ENCODE data around the gene REXO4.

DNA sequence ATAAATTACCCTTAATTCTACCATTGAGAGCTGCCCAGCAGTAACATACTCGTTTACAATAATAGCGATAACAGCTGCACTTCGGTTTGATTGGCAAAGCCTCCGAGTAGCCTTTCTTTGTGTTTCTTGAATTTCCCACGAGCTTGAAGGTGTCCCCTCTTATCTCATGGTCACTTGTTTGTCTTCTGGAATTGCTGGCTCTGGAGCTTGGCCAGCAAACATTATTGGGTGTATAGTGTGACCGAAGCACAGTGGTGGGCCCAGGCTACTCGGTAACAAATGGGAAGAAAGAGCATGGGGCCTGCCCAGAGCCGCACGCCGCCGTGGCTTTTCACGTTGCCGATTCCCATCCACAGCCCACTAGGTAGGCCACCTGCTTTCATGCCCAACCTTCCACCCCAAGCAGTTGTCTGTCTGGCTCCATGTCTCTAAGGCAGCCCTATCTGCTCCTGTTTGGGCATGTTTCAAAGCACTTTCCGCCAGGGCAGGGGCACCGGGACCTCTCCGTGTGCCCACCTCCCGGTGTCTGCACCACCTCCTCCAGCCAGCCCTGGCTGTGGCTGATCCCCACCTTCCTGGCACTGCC lies 33.0 kb downstream of the REXO4 start:
- no peak for TF ChIP-seq EZH2 (IDR thresholded peaks at IDR 0.05; ENCODE audit: borderline replicate concordance, control insufficient read depth, low read depth, low read length)
- no peak for TF ChIP-seq EP300 (IDR thresholded peaks at IDR 0.05; ENCODE audit: borderline replicate concordance in 1 of 2, control insufficient read depth in 1 of 2, low read depth in 2 of 2, low read length in 2 of 2)
- no peak for TF ChIP-seq GABPA (IDR thresholded peaks at IDR 0.05; ENCODE audit: low read depth)
- no peak for TF ChIP-seq CHD2 (IDR thresholded peaks at IDR 0.05; ENCODE audit: borderline replicate concordance, low read depth, low read length)
- TF ChIP-seq, protein P1, sequence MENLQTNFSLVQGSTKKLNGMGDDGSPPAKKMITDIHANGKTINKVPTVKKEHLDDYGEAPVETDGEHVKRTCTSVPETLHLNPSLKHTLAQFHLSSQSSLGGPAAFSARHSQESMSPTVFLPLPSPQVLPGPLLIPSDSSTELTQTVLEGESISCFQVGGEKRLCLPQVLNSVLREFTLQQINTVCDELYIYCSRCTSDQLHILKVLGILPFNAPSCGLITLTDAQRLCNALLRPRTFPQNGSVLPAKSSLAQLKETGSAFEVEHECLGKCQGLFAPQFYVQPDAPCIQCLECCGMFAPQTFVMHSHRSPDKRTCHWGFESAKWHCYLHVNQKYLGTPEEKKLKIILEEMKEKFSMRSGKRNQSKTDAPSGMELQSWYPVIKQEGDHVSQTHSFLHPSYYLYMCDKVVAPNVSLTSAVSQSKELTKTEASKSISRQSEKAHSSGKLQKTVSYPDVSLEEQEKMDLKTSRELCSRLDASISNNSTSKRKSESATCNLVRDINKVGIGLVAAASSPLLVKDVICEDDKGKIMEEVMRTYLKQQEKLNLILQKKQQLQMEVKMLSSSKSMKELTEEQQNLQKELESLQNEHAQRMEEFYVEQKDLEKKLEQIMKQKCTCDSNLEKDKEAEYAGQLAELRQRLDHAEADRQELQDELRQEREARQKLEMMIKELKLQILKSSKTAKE (IDR thresholded peaks at IDR 0.05; ENCODE audit: low read depth, poor library complexity, severe bottlenecking): no peak
- no peak for TF ChIP-seq CBX5 (IDR thresholded peaks at IDR 0.05; ENCODE audit: low read depth)
- no peak for TF ChIP-seq MTA2 (IDR thresholded peaks at IDR 0.05; ENCODE audit: low read depth)
- TF ChIP-seq, protein P2, sequence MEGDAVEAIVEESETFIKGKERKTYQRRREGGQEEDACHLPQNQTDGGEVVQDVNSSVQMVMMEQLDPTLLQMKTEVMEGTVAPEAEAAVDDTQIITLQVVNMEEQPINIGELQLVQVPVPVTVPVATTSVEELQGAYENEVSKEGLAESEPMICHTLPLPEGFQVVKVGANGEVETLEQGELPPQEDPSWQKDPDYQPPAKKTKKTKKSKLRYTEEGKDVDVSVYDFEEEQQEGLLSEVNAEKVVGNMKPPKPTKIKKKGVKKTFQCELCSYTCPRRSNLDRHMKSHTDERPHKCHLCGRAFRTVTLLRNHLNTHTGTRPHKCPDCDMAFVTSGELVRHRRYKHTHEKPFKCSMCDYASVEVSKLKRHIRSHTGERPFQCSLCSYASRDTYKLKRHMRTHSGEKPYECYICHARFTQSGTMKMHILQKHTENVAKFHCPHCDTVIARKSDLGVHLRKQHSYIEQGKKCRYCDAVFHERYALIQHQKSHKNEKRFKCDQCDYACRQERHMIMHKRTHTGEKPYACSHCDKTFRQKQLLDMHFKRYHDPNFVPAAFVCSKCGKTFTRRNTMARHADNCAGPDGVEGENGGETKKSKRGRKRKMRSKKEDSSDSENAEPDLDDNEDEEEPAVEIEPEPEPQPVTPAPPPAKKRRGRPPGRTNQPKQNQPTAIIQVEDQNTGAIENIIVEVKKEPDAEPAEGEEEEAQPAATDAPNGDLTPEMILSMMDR (IDR thresholded peaks at IDR 0.05 in 2 of 3, conservative IDR thresholded peaks at IDR 0.05 in 1 of 3; ENCODE audit: control insufficient read depth in 2 of 3, extremely low read depth in 1 of 3, insufficient read depth in 1 of 3, low read depth in 3 of 3, low read length in 3 of 3): no peak
- TF ChIP-seq POLR2A (IDR thresholded peaks at IDR 0.05; ENCODE audit: low read depth, low read length): no peak
- TF ChIP-seq, protein P3, sequence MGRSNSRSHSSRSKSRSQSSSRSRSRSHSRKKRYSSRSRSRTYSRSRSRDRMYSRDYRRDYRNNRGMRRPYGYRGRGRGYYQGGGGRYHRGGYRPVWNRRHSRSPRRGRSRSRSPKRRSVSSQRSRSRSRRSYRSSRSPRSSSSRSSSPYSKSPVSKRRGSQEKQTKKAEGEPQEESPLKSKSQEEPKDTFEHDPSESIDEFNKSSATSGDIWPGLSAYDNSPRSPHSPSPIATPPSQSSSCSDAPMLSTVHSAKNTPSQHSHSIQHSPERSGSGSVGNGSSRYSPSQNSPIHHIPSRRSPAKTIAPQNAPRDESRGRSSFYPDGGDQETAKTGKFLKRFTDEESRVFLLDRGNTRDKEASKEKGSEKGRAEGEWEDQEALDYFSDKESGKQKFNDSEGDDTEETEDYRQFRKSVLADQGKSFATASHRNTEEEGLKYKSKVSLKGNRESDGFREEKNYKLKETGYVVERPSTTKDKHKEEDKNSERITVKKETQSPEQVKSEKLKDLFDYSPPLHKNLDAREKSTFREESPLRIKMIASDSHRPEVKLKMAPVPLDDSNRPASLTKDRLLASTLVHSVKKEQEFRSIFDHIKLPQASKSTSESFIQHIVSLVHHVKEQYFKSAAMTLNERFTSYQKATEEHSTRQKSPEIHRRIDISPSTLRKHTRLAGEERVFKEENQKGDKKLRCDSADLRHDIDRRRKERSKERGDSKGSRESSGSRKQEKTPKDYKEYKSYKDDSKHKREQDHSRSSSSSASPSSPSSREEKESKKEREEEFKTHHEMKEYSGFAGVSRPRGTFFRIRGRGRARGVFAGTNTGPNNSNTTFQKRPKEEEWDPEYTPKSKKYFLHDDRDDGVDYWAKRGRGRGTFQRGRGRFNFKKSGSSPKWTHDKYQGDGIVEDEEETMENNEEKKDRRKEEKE (IDR thresholded peaks at IDR 0.05): no peak
- TF ChIP-seq RAD21 (IDR thresholded peaks at IDR 0.05; ENCODE audit: insufficient read depth, low read depth, low read length): no peak

Measured in GM12878 (cell line).